Activated CD4-positive, alpha-beta T cell treated with anti-CD3 and anti-CD28 coated beads, Interleukin-10, Interleukin-2, amounts not matched to agents 100 ng/mL and 50 ng/mL, durations not matched to agents 16 hours and 8 hours (primary cell): Measurements from ENCODE around the gene SLC35E2B.

ENCODE experiments used
- DNase-seq: peaks from one replicate; pipeline ENCODE4 v3.0.0-alpha.2; 2020

The SLC35E2B gene

GRCh38 chr1:1623181-1623630, 69.4 kb downstream of the SLC35E2B start:
- DNase-seq: no peak

GRCh38 chr1:1622788-1623094, 69.9 kb downstream of the SLC35E2B start:
- DNase-seq: no peak

- no peak for DNase-seq
These were observed 70.4 kb downstream of the SLC35E2B start for GRCh38 chr1:1622010-1622787.

- DNase-seq: no peak
These were observed 71.2 kb downstream of the SLC35E2B start for GRCh38 chr1:1621173-1622009.

GRCh38 chr1:1620433-1621139, 72.0 kb downstream of the SLC35E2B start:
- DNase-seq: no peak

- no peak for DNase-seq
These were observed 72.7 kb downstream of the SLC35E2B start for GRCh38 chr1:1619917-1620361.

GRCh38 chr1:1618396-1619068, 74.1 kb downstream of the SLC35E2B start:
- no peak for DNase-seq

- no peak for DNase-seq
These were observed 74.7 kb downstream of the SLC35E2B start for GRCh38 chr1:1617925-1618324.

- DNase-seq: no peak
These were observed 75.1 kb downstream of the SLC35E2B start for GRCh38 chr1:1617516-1617915.

GRCh38 chr1:1616838-1617237, 75.8 kb downstream of the SLC35E2B start:
- DNase-seq: no peak

GRCh38 chr1:1616045-1616790, 76.4 kb downstream of the SLC35E2B start:
- peak; percentile 35 for DNase-seq

GRCh38 chr1:1615256-1616044, 77.1 kb downstream of the SLC35E2B start, which contains the start of gene MIB2:
MIB2 (plus strand) TSS chr1:1615500; CDS start chr1:1623453, 7,953 bp downstream.
- peak; percentile 99 for DNase-seq

- no peak for DNase-seq
These were observed 77.7 kb downstream of the SLC35E2B start for GRCh38 chr1:1614954-1615255.

- peak; percentile 59 for DNase-seq
These were observed 78.2 kb downstream of the SLC35E2B start for GRCh38 chr1:1614204-1614953.

- no peak for DNase-seq
These were observed 79.0 kb downstream of the SLC35E2B start for GRCh38 chr1:1613509-1614082.

- DNase-seq: no peak
These were observed 80.5 kb downstream of the SLC35E2B start for GRCh38 chr1:1612104-1612400.

GRCh38 chr1:1610796-1611195, 81.8 kb downstream of the SLC35E2B start:
- no peak for DNase-seq

- no peak for DNase-seq
These were observed 82.6 kb downstream of the SLC35E2B start for GRCh38 chr1:1609822-1610485.
